Measurements from ENCODE around the gene MED17. TPM values are rescaled to one million over a fixed set of nuclear protein-coding genes. Genes with fewer than 3 reads are reported as not detected.

The MED17 gene
- total and polyA plus RNA-seq, 2 of the 13 experiments (the other 11 are each of a cell fraction or from before 2014, with no cell fraction given) = 23.1 to 37.0 TPM

DNA sequence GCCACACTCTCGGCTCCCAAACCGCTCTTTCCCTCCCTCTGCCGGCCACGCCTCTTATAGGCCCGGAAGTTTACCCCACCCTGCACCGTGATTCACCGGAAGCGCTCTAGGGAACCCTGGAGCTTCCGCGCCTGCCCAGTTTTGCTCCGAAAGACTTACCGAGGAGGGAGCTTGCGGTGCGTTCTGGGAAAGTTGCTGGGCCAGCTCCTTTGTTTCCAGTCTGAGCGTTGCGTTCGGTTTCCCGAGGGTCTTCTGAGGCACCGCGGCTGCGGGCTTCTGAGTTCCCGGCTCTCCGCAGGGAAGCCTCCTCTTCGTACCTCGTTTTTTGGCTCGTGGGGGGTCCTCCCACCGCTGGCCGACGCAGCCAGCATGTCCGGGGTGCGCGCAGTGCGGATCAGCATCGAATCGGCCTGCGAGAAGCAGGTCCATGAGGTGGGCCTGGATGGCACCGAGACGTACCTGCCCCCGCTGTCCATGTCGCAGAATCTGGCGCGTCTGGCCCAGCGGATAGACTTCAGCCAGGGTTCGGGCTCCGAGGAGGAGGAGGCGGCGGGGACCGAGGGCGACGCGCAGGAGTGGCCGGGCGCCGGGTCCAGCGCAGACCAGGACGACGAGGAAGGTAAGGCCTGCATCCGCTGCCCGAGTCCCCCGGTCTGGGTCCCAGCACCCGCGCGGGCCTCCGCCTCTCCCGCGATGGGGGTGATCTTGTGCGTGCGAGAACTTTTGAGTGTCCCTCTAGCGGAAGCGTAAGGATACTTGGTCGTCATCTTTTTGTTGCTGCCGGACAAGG lies at the start of gene MED17 (continued):
- peak; percentile 25; the same call in 1 of the 2 replicates for TF ChIP-seq NFYB (CRISPR knock-in tag; IDR thresholded peaks at IDR 0.05)
- no peak for TF ChIP-seq NKX3-1 (CRISPR knock-in tag; IDR thresholded peaks at IDR 0.05)
- no peak; the same call in 1 of the 2 replicates for TF ChIP-seq ZNF343 (CRISPR knock-in tag; IDR thresholded peaks at IDR 0.05)
- no peak for TF ChIP-seq SRSF9 (IDR thresholded peaks at IDR 0.05; ENCODE audit: borderline replicate concordance, insufficient read depth, low read depth, low read length, poor library complexity, severe bottlenecking)
- no peak for TF ChIP-seq ZEB1 (IDR thresholded peaks at IDR 0.05; ENCODE audit: insufficient replicate concordance, low read depth)
- TF ChIP-seq SNAPC2 (CRISPR knock-in tag; IDR thresholded peaks at IDR 0.05) = no peak; the same call in 1 of the 2 replicates
- TF ChIP-seq ARNTL (CRISPR knock-in tag; IDR thresholded peaks at IDR 0.05) = 0 out of 2 replicates have a peak, but pooled peaks have one; percentile 13
- TF ChIP-seq CC2D1A (CRISPR knock-in tag; IDR thresholded peaks at IDR 0.05) = no peak
- TF ChIP-seq, protein P1, sequence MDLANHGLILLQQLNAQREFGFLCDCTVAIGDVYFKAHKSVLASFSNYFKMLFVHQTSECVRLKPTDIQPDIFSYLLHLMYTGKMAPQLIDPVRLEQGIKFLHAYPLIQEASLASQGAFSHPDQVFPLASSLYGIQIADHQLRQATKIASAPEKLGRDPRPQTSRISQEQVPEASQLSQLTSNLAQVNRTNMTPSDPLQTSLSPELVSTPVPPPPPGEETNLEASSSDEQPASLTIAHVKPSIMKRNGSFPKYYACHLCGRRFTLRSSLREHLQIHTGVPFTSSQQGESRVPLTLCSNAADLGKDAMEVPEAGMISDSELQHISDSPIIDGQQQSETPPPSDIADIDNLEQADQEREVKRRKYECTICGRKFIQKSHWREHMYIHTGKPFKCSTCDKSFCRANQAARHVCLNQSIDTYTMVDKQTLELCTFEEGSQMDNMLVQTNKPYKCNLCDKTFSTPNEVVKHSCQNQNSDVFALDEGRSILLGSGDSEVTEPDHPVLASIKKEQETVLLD (CRISPR knock-in tag; IDR thresholded peaks at IDR 0.05; ENCODE audit: low read depth) = 0 out of 2 replicates have a peak, but pooled peaks have one; percentile 64
- no peak for TF ChIP-seq ZNF251 (CRISPR knock-in tag; IDR thresholded peaks at IDR 0.05)
- no peak for TF ChIP-seq CCAR2 (optimal IDR thresholded peaks at IDR 0.05; ENCODE audit: low read depth, low read length)
- TF ChIP-seq ZNF235 (CRISPR knock-in tag; IDR thresholded peaks at IDR 0.05; ENCODE audit: borderline replicate concordance) = 0 out of 2 replicates have a peak, but pooled peaks have one; percentile 25
- no peak for TF ChIP-seq EP300 (IDR thresholded peaks at IDR 0.05; ENCODE audit: low read depth in 2 of 2, low read length in 2 of 2)
- no peak; the same call in 1 of the 2 replicates for TF ChIP-seq EP300 (CRISPR knock-in tag; IDR thresholded peaks at IDR 0.05; ENCODE audit: borderline replicate concordance)
- TF ChIP-seq CEBPZ (IDR thresholded peaks at IDR 0.05; ENCODE audit: low read length) = no peak
- TF ChIP-seq FOXA1 (IDR thresholded peaks at IDR 0.05) = no peak
- TF ChIP-seq FOXA1 (CRISPR knock-in tag; IDR thresholded peaks at IDR 0.05) = 0 out of 2 replicates have a peak, but pooled peaks have one; percentile 3
- TF ChIP-seq GATA4 (IDR thresholded peaks at IDR 0.05; ENCODE audit: borderline replicate concordance, low read depth) = peak; percentile 64; the same call in 1 of the 2 replicates
- TF ChIP-seq BRCA1 (CRISPR knock-in tag; IDR thresholded peaks at IDR 0.05) = no peak
- peak; percentile 45; the same call in 1 of the 2 replicates for TF ChIP-seq RAD21 (CRISPR knock-in tag; IDR thresholded peaks at IDR 0.05)
- TF ChIP-seq U2AF1 (optimal IDR thresholded peaks at IDR 0.05; ENCODE audit: low read depth, low read length) = no peak
- no peak for TF ChIP-seq NBN (conservative IDR thresholded peaks at IDR 0.05)
- no peak for TF ChIP-seq ZBTB39 (CRISPR knock-in tag; IDR thresholded peaks at IDR 0.05)
- peak; percentile 47; the same call in 1 of the 2 replicates for TF ChIP-seq KDM3A (CRISPR knock-in tag; IDR thresholded peaks at IDR 0.05; ENCODE audit: low read depth)

All from HepG2 (cell line).